ENCODE measurements around the gene ARMC7. TPM values are rescaled to one million over a fixed set of nuclear protein-coding genes. Genes with fewer than 3 reads are reported as not detected.

Gene ARMC7
- total and polyA plus RNA-seq, 12 donors, result 3.7 to 13.8 (median 7.8) TPM

DNA sequence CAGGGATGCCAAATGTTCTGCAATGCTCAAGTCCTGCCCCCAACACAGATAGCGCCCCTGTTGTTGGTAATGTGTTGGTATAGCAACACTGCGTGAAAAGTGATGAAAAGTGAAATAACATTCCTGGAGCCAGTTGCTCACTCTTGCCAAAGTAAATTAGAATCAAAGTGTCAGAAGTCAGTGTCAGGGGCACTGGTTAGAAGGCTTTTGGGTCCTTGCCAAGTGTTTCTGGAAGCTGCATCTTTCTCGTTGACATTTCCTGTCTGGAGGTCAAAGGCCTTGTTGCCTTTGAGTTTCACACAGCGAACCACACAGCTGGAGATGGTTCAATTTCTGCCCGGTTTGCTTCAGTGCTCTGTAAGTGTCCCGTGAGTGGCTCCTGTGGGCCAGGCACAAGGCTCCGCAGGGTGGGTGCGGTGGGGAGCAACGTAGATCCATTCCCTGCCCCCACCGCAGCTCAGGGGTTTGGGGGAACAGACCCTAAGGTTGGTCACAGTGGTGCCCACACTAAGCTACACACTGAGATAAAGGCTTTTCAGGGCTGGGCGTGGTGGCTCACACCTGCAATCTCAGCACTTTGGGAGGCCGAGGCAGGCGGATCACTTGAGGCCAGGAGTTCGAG lies 25.6 kb upstream of the ARMC7 start:
- no peak overlapping the region for H3K4me3 ChIP-seq
- no peaks in the 10 kb centered on the region for H3K27me3 ChIP-seq
- H3K9me3 ChIP-seq (replicated peaks in 1 of 3), result no peaks in the 10 kb centered on the region
- H3K4me1 ChIP-seq (replicated peaks in 1 of 2), result peaks cover 1 to 19% of the 10 kb centered on the region in 2 donors
- intact Hi-C loops (cut with DNase I), result no loop called here
- no peaks in the 10 kb centered on the region for H3K36me3 ChIP-seq (replicated peaks in 1 of 2)
- 67 to 71% (median 69%) methylated on average over 10 to 14 of the region's 14 CpGs for WGBS, 4 donors
- DNase-seq, result peak in 4 of 7 donors; percentile 52 to 72 (median 55)
- peak overlapping the region in 1 of 5 donors; percentile 65 for H3K27ac ChIP-seq
- TF ChIP-seq, protein P1, sequence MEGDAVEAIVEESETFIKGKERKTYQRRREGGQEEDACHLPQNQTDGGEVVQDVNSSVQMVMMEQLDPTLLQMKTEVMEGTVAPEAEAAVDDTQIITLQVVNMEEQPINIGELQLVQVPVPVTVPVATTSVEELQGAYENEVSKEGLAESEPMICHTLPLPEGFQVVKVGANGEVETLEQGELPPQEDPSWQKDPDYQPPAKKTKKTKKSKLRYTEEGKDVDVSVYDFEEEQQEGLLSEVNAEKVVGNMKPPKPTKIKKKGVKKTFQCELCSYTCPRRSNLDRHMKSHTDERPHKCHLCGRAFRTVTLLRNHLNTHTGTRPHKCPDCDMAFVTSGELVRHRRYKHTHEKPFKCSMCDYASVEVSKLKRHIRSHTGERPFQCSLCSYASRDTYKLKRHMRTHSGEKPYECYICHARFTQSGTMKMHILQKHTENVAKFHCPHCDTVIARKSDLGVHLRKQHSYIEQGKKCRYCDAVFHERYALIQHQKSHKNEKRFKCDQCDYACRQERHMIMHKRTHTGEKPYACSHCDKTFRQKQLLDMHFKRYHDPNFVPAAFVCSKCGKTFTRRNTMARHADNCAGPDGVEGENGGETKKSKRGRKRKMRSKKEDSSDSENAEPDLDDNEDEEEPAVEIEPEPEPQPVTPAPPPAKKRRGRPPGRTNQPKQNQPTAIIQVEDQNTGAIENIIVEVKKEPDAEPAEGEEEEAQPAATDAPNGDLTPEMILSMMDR (IDR thresholded peaks at IDR 0.05), result no peak
- no peak for TF ChIP-seq POLR2A (IDR thresholded peaks at IDR 0.05)

DNA sequence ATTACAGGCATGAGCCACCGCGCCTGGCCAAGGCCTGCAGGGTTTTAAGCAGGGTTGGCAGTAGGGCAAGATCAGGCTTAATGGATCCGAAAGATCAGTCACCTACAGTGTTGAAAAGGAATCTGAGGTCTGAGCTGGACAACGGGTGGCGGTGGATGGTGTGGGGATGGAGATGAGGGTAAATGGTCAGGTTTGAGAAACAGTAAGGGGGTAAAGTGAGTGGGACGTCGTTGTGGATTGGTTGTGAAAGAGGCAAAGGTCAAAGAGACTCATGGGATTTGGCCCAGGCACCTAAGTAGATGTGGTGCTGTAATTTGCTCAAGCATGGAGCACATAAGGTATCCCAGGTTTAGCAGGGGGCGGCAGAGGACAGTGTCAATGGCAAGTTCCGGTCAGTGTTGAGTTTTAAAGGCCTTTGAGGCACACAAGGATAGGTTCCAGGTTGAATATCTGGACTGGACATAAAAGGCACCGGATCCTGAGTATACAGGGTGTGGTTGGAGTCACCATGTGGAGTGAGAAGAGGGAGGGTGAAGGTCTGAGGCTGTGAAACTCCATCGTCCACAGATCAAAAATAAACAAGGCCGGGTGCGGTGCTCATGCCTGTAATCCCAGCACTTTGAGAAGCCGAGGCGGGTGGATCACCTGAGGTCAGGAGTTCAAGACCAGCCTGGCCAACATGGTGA lies 23.1 kb upstream of the ARMC7 start:
- Histone ChIP-seq H3K27ac (peak overlapping the region in 1 of 5 donors; percentile 77), H3K4me3 (no peak overlapping the region), H3K27me3 (no peaks in the 10 kb centered on the region), H3K4me1 (replicated peaks in 1 of 2) (peaks cover 0 to 19% of the 10 kb centered on the region in 2 donors), H3K36me3 (replicated peaks in 1 of 2) (no peaks in the 10 kb centered on the region), H3K9me3 (replicated peaks in 1 of 3) (no peaks in the 10 kb centered on the region)
- TF ChIP-seq, protein P1 (IDR thresholded peaks at IDR 0.05), result no peak
- no peak for TF ChIP-seq POLR2A (IDR thresholded peaks at IDR 0.05)
- DNase-seq, result no peak
- intact Hi-C loops (cut with DNase I), result no loop called here
- WGBS, 4 donors, result 78 to 83% (median 80%) methylated on average over 14 to 15 of the region's 15 CpGs

DNA sequence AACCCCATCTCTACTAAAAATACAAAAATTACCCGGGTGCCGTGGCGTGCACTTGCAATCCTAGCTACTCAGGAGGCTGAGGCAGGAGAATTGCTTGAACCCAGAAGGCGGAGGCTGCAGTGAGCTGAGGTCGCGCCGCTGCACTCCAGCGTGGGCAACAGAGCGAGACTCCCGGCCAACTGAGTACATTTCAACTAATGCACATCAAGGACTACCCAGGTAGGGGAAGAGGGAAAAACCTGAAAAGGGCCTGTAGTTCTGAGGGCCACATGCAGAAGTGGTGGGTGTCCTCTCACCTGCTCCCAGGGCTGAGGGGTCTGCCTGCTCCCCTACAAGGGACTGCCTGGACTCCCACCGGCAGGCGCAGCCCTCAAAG lies 22.6 kb upstream of the ARMC7 start:
- Histone ChIP-seq H3K27me3 (no peaks in the 10 kb centered on the region), H3K36me3 (replicated peaks in 1 of 2) (no peaks in the 10 kb centered on the region), H3K4me1 (replicated peaks in 1 of 2) (peaks cover 0 to 19% of the 10 kb centered on the region in 2 donors), H3K9me3 (replicated peaks in 1 of 3) (no peaks in the 10 kb centered on the region), H3K27ac (peak overlapping the region in 3 of 5 donors; percentile 26 to 77 (median 72)), H3K4me3 (peak overlapping the region in 1 of 4 donors; percentile 38)
- intact Hi-C loops (cut with DNase I), result no loop called here
- TF ChIP-seq POLR2A (IDR thresholded peaks at IDR 0.05), result no peak
- TF ChIP-seq, protein P1 (IDR thresholded peaks at IDR 0.05), result no peak
- DNase-seq, result no peak
- 75 to 81% (median 79%) methylated on average over 12 of the region's 12 CpGs for WGBS, 4 donors

DNA sequence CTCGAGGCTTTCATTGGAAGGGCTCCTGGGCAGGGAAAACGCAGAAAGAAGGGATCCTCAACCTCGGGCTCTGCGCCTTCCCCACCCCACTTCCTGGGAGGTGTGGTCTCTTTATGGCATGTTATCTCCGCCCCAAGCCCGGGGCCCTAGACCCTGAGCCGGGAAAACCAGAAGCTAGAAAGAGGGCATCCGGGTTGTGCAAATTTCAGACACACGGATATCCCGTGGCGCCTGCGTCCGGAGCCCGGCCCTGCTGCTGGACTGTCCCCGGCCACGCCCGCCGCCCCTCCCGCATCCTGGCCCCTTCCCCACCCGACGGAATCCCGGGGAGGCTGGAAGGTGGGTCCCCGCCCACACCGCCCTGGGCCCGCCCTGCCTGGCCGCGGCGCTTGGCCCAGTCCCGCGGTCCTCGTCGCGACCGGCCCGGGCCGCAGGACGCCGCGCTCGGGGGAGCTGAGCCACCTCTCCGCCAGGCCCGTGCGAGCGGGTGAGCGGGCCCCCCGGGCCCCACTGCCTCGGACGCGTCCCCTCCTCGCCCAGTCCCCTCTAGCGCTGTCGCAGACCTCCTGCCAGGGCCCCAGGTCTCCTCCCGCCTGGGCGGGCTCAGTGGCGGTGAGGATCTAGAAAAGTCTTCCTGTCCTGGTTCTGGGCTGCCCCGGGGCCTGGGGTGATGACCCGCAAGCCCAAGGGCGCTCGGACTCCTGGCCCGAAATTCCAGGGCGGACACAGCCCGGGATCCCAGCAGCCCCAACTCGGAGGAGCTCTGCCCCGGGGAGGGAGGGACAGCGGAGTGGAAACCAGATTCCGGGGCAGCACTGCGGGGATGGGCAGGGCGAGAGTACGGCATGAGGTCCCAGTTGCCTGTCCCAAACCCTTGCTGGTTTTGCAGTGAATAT lies 22.0 kb upstream of the ARMC7 start, which contains the start of gene SLC16A5:
SLC16A5 (plus strand) TSS at position 397 of the 896 bp plus-strand sequence. CDS start 5,683 bp downstream, outside the sequence.
- WGBS, 4 donors, result 25 to 40% (median 33%) methylated on average over 25 to 69 of the region's 69 CpGs
- Histone ChIP-seq H3K36me3 (replicated peaks in 1 of 2) (no peaks in the 10 kb centered on the region), H3K4me3 (peak within 1 kb of the TSS in 1 of 4 donors; percentile 38), H3K4me1 (replicated peaks in 1 of 2) (peaks cover 0 to 19% of the 10 kb centered on the region in 2 donors), H3K27me3 (no peaks in the 10 kb centered on the region), H3K27ac (peak within 1 kb of the TSS in 3 of 5 donors; percentile 26 to 77 (median 72)), H3K9me3 (replicated peaks in 1 of 3) (no peaks in the 10 kb centered on the region)
- intact Hi-C loops (cut with DNase I), result no loop called here
- TF ChIP-seq POLR2A (IDR thresholded peaks at IDR 0.05), result peak in 1 of 2 donors; percentile 32
- TF ChIP-seq, protein P1 (IDR thresholded peaks at IDR 0.05), result no peak
- peak; percentile 70 to 89 (median 75) for DNase-seq
